Right lobe of liver (tissue), 6 donors: ENCODE measurements around the gene RBMS3. TPM values are rescaled to one million over a fixed set of nuclear protein-coding genes. Genes with fewer than 3 reads are reported as not detected.
"Not testable (repeated sequence)": the region's sequence is repeated elsewhere in the genome, so short reads cannot be mapped to it uniquely, and the experiment has no call there.

Experiments used
- ATAC-seq, 4 donors: fragments of 200-7000 bp; cut with Tn5 transposase; one replicate each; pipeline ENCODE4 v1.9.1; 2020; ENCODE audit warnings: mild to moderate bottlenecking in 4 of 4, moderate library complexity in 4 of 4
- DNase-seq, 3 donors: peaks; one replicate each; pipeline ENCODE4 v3.0.0-alpha.2; 2020
- H3K27ac ChIP-seq, 3 donors: fragments of 200-600 bp; one replicate each; pipeline ENCODE4 v1.8.0; 2022
- H3K27me3 ChIP-seq, 2 donors: fragments of 200-600 bp; one replicate each; pipeline ENCODE4 v1.8.0; 2022
- H3K36me3 ChIP-seq, 4 donors: fragments of 200-600 bp; sonication (generic) in 1 of 4; one replicate each; pipeline versions ENCODE4 v1.5.1 to v1.8.0; 2017 to 2022; ENCODE audit warnings: control low read depth in 1 of 4
- H3K4me1 ChIP-seq, 4 donors: fragments of 200-600 bp; sonication (generic) in 1 of 4; one replicate each; pipeline versions ENCODE4 v1.5.1 to v1.8.0; 2017 to 2022; ENCODE audit warnings: control low read depth in 1 of 4
- H3K4me3 ChIP-seq, 3 donors: fragments of 200-600 bp; one replicate each; pipeline ENCODE4 v1.8.0; 2022
- H3K9me3 ChIP-seq, 4 donors: fragments of 200-600 bp; sonication (generic) in 1 of 4; one replicate each; pipeline versions ENCODE4 v1.5.1 to v1.8.0; 2017 to 2022; ENCODE audit warnings: control low read depth in 1 of 4
- CTCF ChIP-seq, 4 donors: fragments of 200-600 bp in 3 of 4; fragments of 450-650 bp in 1 of 4; IDR thresholded peaks; one replicate each; pipeline versions ENCODE4 v1.5.1 to v1.8.0; 2016 to 2022; ENCODE audit warnings: antibody characterized with exemption in 4 of 4, mild to moderate bottlenecking in 2 of 4
- POLR2A ChIP-seq: fragments of 450-650 bp; IDR thresholded peaks from one replicate; pipeline ENCODE4 v1.6.1; 2017; ENCODE audit warnings: antibody characterized with exemption, mild to moderate bottlenecking
- WGBS: methylation state at CpG from one replicate; pipeline ENCODE4 v1.1.6; 2018; ENCODE audit warnings: low coverage, low lambda C conversion rate; ENCODE audit not compliant: insufficient coverage; ENCODE audit errors: missing lambda C conversion rate; 5-methylcytosine and 5-hydroxymethylcytosine counted together
- intact Hi-C, 2 donors: fragments of 100-400 bp; cut with DNase I; formaldehyde crosslinking; loops; one replicate each; pipeline versions ENCODE4 v1.11.2 to v1.14.1; 2022
- total RNA-seq, 6 experiments: library from RNA; depleted of rRNA in 2 of 6; stranded (reverse); fragments of >200 nt in 2 of 6; fragmentation: NEBNext Ultra II Directional in 3 of 6; extraction: Animal tissue kit (Norgen Biotek cat#: 25700) in 3 of 6; gene quantifications; one replicate each; pipeline versions ENCODE4 v1.1.0 to v1.2.4, GENCODE V29; 2016 to 2023
- donor health status: DM: no; HTN: yes; CAD: no.
- donor health status: DM: no; HTN: no; CAD: no.
- donor health status: DM: no; HTN: no; CAD: no.
- donor health status: DM: no; HTN: yes; CAD: no.
- donor health status: DM: no; HTN: yes; CAD: no.

Gene RBMS3
- total RNA-seq, 6 experiments from 2014 or later, result 6.3 to 11.5 (median 8.3) TPM

GRCh38 chr3:29463304-29463703 is 182.4 kb downstream of the RBMS3 start:
- TF ChIP-seq POLR2A (no peak), CTCF (IDR thresholded peaks at IDR 0.05) (no peak)
- Histone ChIP-seq H3K27ac (no peak overlapping the region), H3K4me1 (no peaks in the 10 kb centered on the region), H3K36me3 (no peaks in the 10 kb centered on the region), H3K27me3 (no peaks in the 10 kb centered on the region), H3K9me3 (no peaks in the 10 kb centered on the region), H3K4me3 (no peak overlapping the region)
- no peak for DNase-seq
- intact Hi-C loops, result no loop called here
- 74% methylated on average over 3 of the region's 3 CpGs for WGBS
- no peak for ATAC-seq

DNA sequence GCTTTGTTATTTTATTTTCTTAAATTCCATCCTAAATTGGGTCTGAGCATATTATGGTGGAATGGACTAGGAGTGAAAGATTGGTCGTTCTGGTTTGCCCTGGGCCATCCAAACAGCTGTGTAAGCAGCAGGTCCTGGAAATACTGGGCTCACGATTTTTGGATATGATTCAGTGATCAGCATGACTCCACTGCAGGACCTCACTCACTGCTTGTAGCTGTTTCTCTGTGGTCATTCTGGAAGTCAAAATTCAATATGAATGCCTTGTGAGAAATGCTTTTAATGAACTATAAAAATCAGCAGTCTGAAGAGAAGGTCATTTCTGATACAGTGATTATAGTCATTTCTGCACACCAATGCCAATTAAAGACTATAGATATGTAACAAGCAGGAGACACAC is 185.0 kb downstream of the RBMS3 start:
- no peak for DNase-seq
- intact Hi-C loops, result no loop called here
- H3K27ac ChIP-seq, result no peak overlapping the region
- H3K36me3 ChIP-seq, result no peaks in the 10 kb centered on the region
- no peaks in the 10 kb centered on the region for H3K27me3 ChIP-seq
- no peak overlapping the region for H3K4me3 ChIP-seq
- no peak for ATAC-seq
- H3K9me3 ChIP-seq, result no peaks in the 10 kb centered on the region
- WGBS, result 31% methylated on average over 2 of the region's 2 CpGs
- no peaks in the 10 kb centered on the region for H3K4me1 ChIP-seq
- no peak for TF ChIP-seq POLR2A
- no peak for TF ChIP-seq CTCF (IDR thresholded peaks at IDR 0.05)

DNA sequence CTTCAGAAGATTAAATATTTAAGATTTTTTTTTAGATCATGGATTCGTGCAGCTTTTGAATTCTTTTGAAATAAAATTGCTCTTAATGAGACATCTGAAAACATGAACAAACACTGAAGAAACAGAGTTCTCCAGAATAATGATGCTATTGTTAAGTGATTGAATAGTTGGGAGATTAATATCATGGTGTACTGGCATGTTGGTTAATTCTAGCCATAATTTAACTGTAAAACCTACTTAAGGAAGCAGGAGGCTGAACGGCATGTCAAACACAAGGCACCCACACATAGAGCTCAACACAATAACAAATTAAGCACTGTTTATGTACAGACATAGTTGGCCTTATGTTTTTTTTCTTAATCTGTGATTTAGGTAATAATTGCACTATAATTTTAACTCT is 185.6 kb downstream of the RBMS3 start:
- intact Hi-C loops, result no loop called here
- no peaks in the 10 kb centered on the region for H3K4me1 ChIP-seq
- TF ChIP-seq POLR2A (no peak), CTCF (IDR thresholded peaks at IDR 0.05) (no peak)
- H3K27me3 ChIP-seq, result no peaks in the 10 kb centered on the region
- no peaks in the 10 kb centered on the region for H3K9me3 ChIP-seq
- no peak overlapping the region for H3K4me3 ChIP-seq
- DNase-seq, result no peak
- H3K36me3 ChIP-seq, result no peaks in the 10 kb centered on the region
- H3K27ac ChIP-seq, result no peak overlapping the region
- WGBS, result 34% methylated on average over 2 of the region's 2 CpGs
- no peak for ATAC-seq

DNA sequence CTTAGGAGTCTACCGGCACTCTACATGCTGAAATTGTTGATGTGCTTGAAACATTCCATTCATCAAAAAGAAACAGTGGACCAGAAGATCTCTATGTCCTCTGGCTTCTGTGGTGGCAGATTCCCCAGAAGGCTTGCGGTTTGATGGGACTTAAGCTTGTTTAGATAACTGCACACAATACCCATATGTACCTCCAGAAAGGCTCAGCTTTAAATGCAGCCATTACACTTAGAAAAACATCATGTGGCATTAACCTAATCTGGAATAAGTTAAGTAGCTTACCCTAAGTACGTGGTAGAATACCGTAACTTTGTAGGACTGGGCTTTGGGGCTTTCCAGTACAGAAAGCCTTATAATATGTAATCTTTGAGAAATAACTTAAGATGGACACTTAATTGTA is 187.3 kb downstream of the RBMS3 start:
- Histone ChIP-seq H3K9me3 (no peaks in the 10 kb centered on the region), H3K36me3 (no peaks in the 10 kb centered on the region), H3K27me3 (no peaks in the 10 kb centered on the region), H3K27ac (no peak overlapping the region), H3K4me3 (no peak overlapping the region), H3K4me1 (no peaks in the 10 kb centered on the region)
- ATAC-seq (no peak), DNase-seq (no peak)
- WGBS, result 77% methylated on average over 4 of the region's 4 CpGs
- TF ChIP-seq CTCF (IDR thresholded peaks at IDR 0.05) (no peak), POLR2A (no peak)
- intact Hi-C loops, result no loop called here

- H3K36me3 ChIP-seq, H3K4me1 ChIP-seq, H3K27me3 ChIP-seq, H3K4me3 ChIP-seq, intact Hi-C loops, H3K9me3 ChIP-seq, H3K27ac ChIP-seq, ATAC-seq, DNase-seq: not testable (repeated sequence)
- 88% methylated on average over 6 of the region's 41 CpGs for WGBS
Measured at GRCh38 chr3:29473481-29474170, 192.8 kb downstream of the RBMS3 start.
